Left forelimb (tissue), 1 donor: Measurements from ENCODE around the gene TMEM53.
"Not testable (repeated sequence)": the region's sequence is repeated elsewhere in the genome, so short reads cannot be mapped to it uniquely, and the experiment has no call there.

Experiments used
- DNase-seq: peaks from one replicate; pipeline ENCODE4 v3.0.0-alpha.2; 2018; ENCODE audit warnings: low spot score

TMEM53 gene

GRCh38 chr1:44672254-44672955, 1.9 kb downstream of the TMEM53 start:
- no peak for DNase-seq

GRCh38 chr1:44670751-44671640, 3.3 kb downstream of the TMEM53 start:
- no peak for DNase-seq

GRCh38 chr1:44666719-44667118, 7.6 kb downstream of the TMEM53 start:
- DNase-seq: not testable (repeated sequence)

DNA sequence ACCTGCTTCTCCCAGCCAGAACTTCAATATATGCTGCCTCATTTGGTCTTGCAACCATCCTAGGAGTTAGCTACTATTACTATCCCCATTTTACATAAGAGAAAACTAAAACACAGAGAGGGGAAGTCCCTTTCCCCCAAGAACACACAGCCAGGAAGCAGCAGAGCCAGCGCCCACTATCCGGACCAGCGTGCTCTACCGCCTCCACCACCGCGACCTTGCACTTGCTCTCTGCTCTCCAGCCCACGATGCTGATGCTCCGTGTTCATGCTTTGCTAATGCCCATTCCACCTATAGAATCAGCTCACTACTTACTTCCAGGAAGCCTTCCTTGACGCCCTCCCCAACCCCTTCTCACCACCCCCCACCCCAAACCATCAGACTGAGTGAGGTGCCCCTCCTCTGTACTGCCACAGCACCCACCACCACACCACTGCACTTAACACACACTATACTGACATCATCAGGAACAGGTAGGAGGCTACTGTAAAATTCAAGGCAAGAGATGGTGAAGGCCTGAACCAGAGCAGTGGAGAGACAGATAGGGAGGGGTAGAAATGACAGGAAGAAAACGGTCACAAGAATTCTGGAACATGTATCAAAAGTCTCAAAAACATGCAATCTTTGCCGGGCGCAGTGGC, 9.4 kb downstream of the TMEM53 start:
- DNase-seq: no peak

DNA sequence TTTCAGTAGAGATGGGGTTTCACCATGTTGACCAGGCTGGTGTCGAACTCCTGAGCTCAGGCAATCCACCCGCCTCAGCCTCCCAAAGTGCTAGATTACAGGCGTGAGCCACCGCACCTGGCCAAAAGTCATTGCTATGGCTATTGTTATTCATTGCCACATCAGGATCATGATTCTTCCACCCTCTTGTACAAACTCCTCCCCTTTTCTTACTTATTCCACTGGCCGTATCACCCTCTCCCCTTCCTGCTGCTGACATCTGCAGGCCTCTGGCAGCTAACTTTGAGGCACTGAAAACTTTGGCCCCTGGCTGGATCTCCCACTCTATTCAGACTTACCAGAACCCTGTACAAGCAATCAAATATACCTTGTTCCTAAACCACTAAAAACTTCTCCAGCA, 10.9 kb downstream of the TMEM53 start:
- no peak for DNase-seq

DNA sequence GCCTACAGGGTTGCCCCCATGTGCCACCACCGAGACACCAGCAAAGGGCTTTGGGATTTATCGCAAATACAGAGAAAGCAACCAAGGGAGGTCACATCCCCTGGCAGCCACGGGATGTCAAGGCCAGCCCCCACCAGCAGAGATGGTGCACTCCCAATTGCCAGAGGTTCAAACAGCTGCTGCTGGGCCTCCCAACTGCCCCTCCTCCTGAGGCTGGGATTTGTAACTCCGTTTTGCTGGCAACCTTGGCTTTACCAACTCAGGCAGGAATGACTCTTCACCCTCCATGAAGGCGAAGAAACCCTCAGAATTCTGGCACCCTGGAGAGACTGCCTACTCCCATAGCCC, 11.6 kb downstream of the TMEM53 start:
- no peak for DNase-seq

DNA sequence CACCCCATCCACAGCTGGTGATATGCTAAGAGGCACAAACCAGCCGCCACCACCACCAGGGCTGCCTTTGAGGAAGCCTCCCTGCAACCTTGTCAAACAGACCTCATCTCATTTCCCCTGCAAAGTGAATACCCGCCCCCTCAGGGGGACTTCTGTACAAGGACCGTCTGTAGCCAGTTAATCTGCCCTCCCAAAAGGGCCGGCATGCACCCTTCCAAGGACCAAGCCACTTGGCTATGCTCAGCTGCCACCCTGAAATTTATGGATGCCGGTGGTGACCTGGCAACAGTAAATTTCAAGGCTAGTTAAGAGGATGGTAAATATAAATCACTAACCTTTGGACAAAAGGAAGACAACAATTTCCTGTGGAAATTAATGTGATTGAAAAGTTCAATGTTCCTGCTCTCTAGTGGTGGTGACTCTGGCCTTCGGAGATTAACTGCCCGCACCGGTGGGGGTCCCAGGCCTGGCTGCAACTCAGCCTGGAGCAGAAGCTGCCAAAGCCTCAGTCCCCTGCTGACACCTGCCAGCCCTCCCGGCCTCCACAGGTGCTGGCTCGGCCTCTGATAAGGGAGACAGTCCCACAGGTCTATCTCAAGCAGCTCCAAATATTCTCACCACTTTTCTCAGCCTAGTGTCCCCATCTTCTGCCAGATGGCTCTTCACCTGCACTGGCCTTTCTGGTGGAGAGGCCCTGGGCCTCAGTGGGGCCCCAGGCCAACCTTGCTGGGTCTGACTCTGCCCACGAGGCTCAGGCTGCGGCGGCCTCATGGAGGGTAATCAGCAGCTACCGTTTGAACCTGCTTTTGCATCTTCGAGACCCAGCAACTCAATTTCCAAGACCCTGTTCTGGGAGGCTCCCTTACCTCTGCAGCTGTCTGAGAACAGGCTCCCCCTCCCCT, 12.2 kb downstream of the TMEM53 start:
- no peak for DNase-seq

DNA sequence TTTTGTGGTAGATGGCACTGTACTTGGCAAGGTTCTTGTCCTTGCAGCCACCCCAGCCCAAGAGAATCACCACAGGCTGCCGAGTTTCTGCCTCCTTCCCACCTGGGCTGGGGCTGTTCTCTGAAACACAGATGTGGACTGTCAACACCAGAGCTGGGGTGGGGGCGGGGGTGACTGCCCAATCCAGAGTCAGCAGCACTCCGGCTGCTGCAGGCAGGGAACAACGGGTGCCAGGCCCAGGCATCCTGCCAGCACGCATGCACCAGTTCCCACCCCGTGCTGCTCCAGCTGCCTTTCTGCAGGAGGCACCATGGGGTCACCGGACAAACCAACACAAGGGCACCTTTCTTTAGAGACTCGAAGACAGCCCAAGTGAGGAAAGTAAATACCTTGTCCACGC, 14.1 kb downstream of the TMEM53 start:
- DNase-seq: peak; percentile 75

GRCh38 chr1:44659566-44659965, 14.7 kb downstream of the TMEM53 start:
- no peak for DNase-seq

DNA sequence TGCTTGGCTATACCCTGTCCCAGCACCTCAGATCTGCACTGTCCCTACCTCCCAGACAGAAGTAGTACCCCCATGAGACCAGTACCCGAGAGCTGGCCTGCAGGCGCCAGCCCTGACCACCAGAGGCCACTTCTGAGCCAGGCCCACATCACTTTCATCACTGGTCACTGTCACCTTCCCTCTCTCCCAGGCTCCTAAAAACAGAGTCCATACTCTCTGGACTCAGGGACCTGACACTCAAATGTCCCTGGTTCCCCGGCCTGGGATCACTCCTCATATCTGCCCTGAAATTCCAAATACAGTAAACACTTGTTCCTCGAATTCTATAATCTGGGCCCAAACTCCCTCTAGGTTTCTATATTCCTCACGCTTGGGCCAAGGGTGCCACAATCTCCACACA, 18.7 kb downstream of the TMEM53 start:
- DNase-seq: no peak

GRCh38 chr1:44654621-44655187, 19.6 kb downstream of the TMEM53 start:
- no peak for DNase-seq

- no peak for DNase-seq
These were observed 20.9 kb downstream of the TMEM53 start for GRCh38 chr1:44653107-44653964.

DNA sequence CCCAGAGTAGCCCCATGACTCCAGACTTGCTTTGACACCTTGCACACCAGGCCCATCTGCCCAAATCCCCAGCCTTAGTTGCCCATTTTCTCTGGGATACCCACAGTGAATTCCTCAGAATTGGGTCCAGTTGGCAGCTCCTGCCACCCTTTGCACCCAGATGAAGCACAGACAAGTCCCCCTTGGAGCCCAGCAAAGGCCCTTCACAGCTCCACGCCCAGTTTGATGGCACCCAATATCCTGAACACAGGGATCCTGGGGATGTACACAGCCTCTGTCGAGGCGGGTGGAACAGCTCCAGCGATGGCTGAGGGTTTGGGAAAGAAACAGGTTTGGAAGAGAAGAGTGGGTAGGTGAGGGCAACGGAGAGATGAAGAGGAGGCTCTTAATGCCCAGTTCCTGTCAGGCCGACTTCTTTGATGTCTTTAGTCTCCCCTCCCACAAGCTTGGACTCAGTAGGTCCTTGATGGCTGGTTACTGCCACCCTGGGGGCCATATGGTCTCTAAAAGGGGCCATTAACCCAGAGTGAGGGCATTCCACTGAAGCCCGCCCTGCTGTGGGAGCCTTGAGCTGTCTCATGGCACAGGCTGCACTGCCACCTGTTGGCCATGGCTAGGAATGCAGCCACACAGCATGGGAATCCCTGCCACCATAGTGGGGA, 21.7 kb downstream of the TMEM53 start:
- peak; percentile 89 for DNase-seq

- no peak for DNase-seq
These were observed 23.2 kb downstream of the TMEM53 start for GRCh38 chr1:44651069-44651468.

DNA sequence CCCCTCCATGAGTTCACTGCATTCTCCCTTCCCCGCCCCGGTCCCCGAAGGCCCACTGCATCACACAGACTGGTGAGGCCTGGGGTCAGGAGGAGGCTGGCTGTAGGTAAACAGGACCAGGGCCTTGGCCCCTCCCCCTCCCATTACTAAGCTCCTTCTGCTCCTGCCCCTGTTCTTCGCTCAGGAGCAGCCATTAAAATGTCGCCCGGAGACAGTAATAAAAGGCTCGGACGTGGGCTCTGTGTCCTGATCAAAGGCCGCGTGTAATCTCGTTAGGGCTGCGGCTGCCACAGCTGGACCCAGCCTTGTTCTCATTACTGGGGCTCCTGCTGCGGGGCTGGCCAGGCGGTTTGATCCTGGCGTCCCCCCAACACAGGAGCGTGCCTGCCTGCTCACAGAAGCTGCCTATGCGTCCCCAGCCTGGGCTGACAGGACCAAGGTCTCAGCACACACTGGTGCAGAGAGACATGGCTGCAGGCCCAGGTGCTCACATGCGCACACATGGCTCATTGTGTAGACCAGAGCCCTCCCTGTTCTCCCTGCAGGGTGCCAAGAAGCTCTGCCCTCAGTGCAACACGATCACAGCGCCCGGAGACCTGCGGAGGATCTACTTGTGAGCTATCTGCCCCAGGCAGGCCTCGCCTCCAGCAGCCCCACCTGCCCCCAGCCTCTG, 24.0 kb downstream of the TMEM53 start:
- DNase-seq: no peak

DNA sequence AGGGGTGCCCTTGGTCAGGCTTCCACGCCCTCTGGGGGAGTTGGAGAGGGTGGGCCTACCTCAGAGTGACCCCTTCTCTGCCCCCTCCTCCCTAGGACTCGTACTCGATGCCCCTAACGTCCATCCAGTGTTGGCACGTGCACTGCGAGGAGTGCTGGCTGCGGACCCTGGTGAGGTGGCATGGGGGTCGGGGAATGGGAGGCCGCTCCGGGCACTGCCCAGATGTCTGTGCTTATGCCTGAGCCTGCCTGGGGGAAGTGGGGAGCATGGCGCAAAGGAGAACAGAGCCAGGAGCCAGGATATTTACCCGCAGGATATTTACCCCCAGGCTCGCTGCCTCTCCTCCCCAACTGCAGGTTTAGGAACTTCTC, 24.5 kb downstream of the TMEM53 start:
- no peak for DNase-seq

DNA sequence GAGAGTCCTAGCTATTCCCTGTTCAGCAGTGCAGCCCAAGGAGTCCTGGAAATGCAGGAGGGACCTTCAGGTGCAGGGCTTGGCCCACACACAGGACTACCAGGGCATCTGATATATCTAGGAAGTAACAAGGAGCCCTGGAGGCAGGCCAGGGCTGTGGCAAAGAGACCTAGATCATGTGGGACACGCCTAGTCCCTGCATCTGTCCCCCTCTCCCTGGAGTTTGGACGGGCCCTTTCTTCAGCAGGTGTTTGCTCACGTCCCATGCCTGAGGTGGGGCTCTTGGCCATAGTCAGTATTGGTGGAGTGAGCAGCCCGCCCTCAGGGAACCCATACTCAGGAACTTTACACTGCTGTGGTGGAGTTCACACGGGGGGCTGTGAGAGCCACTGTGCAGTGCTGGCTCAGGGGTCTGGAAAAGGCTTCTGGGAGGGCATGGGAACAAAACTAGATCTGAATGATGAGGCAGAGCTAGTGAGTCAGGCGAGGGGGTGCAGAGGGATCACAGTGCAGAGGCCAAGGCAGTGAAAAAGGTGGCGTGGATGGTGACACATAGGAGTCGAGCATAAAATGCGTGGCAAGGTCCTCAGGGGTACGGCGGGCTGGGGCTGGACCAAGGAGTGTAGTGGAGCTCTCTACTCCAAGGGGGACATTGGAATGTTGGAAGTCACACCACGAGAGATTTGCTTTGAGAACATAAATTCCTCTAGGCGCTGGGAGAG, 25.6 kb downstream of the TMEM53 start:
- no peak for DNase-seq

GRCh38 chr1:44647896-44648295, 26.4 kb downstream of the TMEM53 start:
- no peak for DNase-seq
